Kidney glomerular epithelial cell (primary cell): ENCODE data around the gene TLDC2.
A peak's percentile ranks its signal among the peaks of the same experiment; 100 is the strongest.
"Not testable (repeated sequence)": the region's sequence is repeated elsewhere in the genome, so short reads cannot be mapped to it uniquely, and the experiment has no call there.

ENCODE experiments used
- DNase-seq: peaks from one replicate; lab custom pipeline; 2025; lab: John Stamatoyannopoulos, UW

Gene TLDC2

DNA sequence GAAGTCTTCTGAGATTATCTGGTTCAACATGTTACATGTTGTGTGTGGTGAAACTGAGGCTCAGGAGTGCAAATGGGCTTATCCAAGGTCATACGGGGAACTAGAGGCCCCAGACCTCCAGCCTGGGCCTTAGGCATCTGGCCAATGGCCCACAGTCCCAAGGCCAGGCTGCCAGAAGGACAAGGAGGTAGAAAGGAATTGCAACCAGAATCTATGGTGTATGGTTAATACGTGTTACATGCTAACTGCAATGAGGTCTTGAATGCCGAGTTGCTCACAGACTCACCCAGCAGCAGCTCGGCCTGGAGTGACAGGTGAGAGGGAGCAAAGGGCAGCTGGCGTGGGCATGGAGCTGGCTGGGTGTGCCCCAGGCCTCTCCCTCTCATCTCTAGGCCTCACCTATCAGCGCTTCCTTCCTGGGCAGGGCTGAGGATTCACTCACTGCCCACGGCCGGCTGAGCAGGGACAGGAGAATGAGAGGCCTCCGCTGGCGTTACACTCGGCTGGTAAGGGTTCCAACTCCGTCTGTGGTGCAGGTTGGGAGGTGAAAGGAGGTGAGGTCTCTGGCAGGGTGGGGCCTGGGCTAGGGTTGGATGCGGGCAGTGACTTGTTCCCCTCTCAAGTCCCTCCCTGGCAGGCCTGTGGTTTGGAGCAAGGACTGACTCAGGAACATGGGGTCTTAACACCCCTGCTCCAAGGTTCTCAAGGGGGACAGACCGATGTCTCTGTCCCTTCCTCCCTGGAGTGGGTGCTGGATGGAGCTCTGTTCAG, at the start of gene TLDC2:
Gene TLDC2, plus strand, starts transcription at position 437 of the 771 bp plus-strand sequence. Its CDS starts 37 bp downstream, at position 474.
- DNase-seq = no peak

- no peak for DNase-seq
Measured at GRCh38 chr20:36826554-36827244, 49.2 kb upstream of the TLDC2 start.

DNA sequence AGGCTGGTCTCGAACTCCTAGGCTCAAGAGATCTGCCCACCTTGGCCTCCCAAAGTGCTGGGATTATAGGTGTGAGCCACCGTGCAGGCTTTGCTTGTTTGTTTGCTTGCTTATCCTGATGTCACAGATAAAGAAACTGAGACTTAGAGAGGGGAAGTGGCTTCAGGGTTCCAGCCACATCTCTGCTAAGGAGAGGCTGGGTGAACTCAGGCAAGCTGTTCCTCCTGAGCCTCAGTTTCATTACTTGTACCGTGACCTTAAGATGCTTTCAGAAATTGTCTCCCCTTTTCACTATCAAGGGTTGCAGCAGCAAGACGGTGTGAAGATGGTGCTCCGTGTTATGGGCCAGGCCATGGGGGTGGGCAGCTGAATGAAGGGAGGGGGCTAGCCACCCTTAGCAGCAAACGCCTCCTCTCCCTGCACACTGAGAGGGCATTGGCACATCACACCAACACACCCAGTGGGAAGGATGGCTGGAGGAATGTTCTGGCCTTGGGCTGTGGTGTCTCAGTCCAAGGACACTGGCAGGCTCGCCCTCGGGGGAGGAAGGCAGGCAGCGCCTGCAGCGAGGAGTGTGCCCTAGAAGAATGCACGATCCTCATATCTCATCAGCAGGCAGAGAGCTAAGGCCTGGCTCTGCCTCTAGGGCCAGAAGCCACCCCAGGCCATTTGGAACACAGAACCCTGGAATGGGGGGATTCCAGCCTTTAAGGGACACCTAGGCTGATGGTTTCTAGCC, 48.2 kb upstream of the TLDC2 start:
- no peak for DNase-seq

DNA sequence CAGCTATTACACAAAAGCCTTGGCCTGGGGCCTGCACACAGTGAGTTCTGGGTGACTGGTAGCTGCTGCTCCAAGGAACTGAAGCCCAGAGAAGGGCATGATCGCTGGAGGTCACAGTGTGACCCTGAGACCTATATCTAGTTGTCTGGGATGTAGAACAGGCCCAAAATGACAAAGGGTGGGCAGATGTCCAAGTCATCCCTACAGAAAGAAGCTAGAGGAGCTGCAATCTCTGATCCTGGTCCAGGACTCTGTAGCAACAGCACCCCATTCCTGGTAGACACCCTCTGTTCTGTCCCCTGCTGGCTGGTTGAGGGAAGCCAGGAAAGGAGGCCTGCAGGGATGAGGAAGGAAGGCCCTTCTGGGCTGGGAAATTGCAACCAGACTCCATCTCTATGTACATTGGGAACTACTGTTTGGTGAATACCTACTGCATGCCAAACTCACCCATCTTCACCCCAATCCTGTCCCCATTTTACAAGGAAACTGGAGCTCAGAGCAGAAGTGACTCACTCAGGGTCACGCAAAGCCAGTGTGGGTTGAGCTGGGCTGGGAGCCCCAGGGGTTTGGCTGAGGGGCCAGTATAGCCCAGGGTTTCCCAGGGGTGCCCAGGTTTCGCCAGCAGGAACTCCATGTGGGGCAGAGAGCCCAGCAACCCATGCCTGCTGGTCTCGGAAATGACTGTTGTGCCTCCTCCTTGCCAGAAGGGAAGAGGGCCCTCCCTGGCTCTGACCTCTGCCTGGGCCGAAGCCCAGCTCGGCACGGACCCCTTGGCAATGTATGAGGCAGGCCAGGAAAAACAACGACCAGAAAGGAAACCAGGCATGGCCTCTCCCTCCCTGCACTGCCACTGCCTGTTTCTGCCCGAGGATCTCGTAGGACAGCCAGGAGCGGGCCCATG, 44.9 kb upstream of the TLDC2 start:
- DNase-seq = no peak

GRCh38 chr20:36832791-36833190, 43.1 kb upstream of the TLDC2 start:
- no peak for DNase-seq

DNA sequence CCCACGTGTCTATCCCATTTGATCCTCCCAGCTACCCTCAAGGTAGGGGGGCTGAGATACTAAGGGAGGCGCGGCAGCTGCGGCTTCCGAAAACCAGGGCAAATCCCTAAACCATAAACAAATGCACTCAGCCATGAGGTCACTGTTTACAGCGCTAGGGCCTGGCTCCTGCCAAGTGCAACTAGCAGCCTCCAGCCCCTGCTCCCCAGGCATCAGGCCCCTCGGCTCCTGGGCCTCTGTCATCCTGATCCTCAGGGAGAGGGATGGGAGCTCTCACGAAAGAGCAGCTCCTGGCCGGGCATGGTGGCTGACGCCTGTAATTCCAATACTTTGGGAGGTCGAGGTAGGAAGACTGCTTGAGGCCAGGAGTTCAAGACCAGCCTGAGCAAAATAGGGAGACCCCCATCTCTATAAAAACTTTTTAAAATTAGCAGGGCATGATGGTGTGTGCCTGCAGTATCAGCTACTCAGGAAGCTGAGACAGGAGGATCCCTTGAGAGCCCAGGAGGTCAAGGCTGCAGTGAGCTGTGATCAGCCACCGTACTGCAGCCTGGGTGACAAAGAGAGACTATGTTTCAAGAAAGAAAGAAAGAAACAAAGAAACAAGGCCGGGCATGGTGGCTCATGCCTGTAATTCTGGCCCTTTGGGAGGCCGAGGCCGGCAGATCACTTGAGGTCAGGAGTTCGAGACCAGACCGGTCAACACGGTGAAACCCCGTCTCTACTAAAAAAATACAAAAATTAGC, 42.5 kb upstream of the TLDC2 start:
- no peak for DNase-seq

DNA sequence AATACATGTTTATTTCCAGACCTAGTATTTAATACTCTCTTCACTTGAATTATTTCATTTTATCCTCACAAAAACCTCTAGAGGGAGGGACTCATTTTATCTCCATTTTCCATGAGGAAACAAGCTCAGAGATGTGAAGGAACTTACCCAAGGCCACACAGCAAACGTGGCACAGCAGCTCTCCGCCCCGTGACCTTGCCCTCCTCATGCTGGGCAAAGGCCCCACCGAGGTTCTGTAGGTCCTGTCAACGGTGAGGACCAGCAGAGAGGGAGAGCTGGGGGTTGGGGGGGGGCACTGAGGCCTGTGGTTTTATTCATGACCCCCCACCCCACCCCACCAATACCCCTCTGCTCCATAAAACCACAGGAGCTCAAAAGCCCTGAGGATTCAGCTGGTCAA, 40.9 kb upstream of the TLDC2 start:
- no peak for DNase-seq

- DNase-seq = peak; percentile 86
Measured at GRCh38 chr20:36835453-36836198, 40.3 kb upstream of the TLDC2 start.

DNA sequence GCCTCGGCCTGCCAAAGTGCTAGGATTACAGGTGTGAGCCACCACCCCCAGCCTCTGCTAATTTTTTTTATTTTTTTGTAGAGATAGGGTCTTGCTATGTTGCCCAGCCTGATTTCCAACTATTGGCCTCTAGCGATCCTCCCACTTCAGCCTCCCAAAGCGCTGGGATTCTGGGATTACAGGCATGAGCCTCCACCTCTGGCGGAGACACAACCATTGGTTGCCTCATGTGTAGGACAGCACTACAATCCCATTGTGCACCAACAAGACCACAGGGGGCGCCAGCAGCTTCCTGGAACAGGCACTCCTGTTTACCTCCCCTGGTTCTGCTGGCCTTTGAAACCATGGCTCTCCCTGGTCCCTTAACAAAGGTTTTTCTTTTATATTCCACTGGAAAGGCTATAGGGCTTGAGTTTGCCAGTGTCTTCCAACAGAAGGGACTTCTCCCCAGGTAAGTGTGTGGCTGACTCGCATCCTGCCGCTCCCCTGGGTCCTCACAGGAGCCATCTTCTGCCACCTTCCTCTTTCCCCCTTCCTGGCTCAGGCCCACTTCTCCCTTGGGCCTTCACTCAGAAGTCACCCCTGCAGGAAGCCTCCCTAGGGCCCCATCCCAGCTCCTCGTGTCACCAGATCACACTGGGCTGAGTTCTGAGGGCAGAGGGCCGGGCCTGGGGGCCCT, 39.2 kb upstream of the TLDC2 start:
- DNase-seq = no peak

DNA sequence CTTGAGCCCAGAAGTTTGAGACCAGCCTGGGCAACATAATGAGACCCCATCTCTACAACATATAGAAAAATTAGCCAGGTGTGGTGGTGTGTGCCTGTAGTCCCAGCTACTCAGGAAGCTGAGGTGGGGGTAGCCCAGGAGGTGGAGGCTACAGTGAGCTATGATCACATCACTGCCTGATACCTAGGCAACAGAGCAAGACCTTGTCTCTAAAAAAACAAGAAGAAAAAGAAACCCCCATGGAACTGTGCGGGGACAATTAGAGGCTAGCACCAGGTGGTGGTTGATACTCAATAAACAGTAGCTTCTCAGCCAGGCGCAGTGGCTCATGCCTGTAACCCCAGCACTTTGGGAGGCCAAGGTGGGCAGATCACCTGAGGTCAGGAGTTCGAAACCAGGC, 37.6 kb upstream of the TLDC2 start:
- DNase-seq = not testable (repeated sequence)

DNA sequence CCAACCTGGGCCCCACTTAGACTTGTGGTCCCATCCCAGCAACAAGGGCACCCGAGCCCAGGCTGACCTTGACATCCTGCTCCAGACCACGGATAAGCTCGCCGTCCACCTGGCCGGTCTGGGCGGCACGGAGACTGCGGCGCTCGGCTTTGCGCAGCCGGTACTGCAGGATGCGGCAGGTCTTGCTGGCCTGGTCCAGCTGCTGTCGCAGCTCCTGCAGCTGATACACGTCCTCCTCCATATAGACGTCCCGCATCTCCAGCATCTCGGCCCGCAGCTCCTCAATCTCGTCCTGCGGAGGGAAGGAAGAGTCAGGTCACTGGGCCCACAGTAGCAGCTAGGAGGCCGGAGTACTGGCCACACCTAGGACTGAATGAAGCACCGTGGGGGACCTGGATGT, 36.8 kb upstream of the TLDC2 start:
- DNase-seq = no peak

DNA sequence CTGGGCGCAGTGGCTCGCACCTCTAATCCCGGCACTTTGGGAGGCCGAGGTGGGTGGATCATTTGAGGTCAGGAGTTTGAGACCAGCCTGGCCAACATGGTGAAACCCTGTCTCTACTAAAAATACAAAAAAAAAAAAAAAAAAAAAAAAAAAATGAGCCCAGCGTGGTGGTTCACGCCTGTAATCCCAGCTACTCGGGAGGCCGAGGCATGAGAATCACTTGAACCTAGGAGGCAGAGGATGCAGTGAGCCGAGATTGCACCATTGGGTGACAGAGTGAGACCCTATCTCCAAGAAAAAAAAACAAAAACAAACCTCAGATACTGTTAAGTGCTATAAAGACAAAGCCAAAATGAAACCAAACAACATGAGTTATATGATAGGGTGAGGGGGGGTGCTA, 34.9 kb upstream of the TLDC2 start:
- DNase-seq = not testable (repeated sequence)

GRCh38 chr20:36845288-36845971, 30.5 kb upstream of the TLDC2 start:
- DNase-seq = no peak

DNA sequence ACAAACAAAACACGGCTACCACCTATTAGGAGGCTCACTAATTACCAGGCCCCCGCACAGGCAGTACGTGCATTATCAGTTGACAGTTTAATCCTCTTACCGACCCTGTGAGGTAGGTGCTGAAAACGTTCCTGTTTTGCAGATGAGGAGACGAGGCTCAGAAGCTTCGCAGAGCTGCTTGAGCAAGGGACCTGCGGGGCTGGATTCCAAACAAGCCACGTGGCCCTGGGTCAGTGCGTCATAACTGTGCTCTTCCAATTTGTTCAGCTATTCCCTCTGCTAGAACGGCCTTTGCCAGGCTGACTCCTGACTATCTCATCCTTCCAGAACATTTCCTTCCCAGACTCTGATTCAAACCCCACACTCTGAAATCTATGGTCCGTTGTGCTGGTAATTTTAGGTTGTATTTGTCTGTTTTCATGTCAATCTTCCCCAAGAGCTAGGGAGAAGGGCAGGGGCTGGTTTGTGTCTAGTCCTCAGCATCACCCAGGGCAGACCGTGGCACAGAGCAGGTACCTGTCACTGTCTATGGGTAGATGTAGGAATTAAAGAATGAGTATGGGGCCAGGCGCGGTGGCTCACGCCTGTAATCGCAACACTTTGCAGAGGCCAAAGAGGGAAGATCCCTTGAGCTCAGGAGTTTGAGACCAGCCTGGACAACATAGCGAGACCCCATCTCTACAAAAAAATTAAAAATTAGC, 28.8 kb upstream of the TLDC2 start:
- DNase-seq = no peak

- no peak for DNase-seq
Measured at GRCh38 chr20:36847710-36848040, 28.3 kb upstream of the TLDC2 start.

DNA sequence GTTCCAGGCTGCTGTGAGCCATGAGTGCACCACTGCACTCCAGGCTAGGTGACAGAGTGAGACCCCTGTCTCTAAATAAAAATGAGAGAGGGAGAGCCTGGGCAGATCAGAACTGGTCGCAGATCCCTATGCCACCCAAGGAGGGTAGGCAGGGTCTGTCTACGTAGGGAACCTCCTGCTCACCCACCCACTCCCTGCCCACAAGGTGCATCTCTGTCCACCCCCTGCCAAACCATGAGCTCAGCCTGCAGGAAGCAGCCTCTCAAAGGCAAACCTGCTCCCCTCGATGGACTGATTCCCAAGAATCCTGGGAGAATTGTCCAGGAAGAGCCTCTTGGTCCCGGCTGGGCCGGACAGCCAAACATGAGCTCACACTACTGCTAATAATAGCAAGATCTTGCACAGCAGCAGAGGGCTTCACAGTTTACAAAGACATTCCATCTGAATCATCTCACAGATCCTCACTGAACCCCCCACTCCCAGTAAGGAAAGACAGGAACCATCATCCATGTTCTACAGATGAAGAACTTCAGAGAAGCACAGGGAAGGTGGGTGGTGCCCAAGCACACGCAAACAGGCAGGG, 27.8 kb upstream of the TLDC2 start:
- peak; percentile 89 for DNase-seq

- no peak for DNase-seq
Measured at GRCh38 chr20:36848677-36849076, 27.3 kb upstream of the TLDC2 start.

- no peak for DNase-seq
Measured at GRCh38 chr20:36849333-36850065, 26.4 kb upstream of the TLDC2 start.
